ENCODE data around the gene DCDC2B. TPM values are rescaled to one million over a fixed set of nuclear protein-coding genes. Genes with fewer than 3 reads are reported as not detected.

DCDC2B gene
- total and polyA plus RNA-seq, 9 of the 15 experiments (the other 6 are each of a cell fraction or from before 2014, with no cell fraction given) = not detected

- TF ChIP-seq PBX2 (CRISPR knock-in tag; IDR thresholded peaks at IDR 0.05; ENCODE audit: low read depth) (no peak), PBX2 (tag; conservative IDR thresholded peaks at IDR 0.05; ENCODE audit: low read depth) (no peak), ZNF212 (CRISPR knock-in tag; IDR thresholded peaks at IDR 0.05) (no peak)
Observed at GRCh38 chr1:32215629-32216480, 7.0 kb downstream of the DCDC2B start (continued).

GRCh38 chr1:32216566-32216965, 7.7 kb downstream of the DCDC2B start:
- no peak overlapping the region for H3K4me2 ChIP-seq (ENCODE audit: insufficient read depth, low read length)
- H3K9me3 ChIP-seq (replicated peaks; ENCODE audit: control insufficient read depth, insufficient read depth, low read depth, low read length) = no peaks in the 10 kb centered on the region
- H3K9ac ChIP-seq (ENCODE audit: insufficient read depth in 1 of 2, low read depth in 2 of 2, low read length in 2 of 2) = peak overlapping the region in 1 of 2 experiments; percentile 72; a peak in 2 of 4 replicates
- ChIA-PET CTCF (ENCODE audit: low intra/inter-chr PET ratio) (interaction anchor here (1.2 to 2.5 kb wide), 2 partner anchors 32 to 197 kb away, joined by 8 to 12 read pairs; no protein-coding TSS in a partner anchor), POLR2A (interaction anchor here (0.5 to 2.6 kb wide), 12 partner anchors 8 to 178 kb away, joined by 3 to 17 read pairs (median 4); partner anchors contain the start of genes BSDC1, IQCC and MARCKSL1)
- FAIRE-seq (no peak), DNase-seq (ENCODE audit: extremely low read depth in 1 of 4, low spot score in 3 of 4) (no peak), ATAC-seq (no peak)
- no TSS peak for BruUV-seq (replicated peaks)
- H3K79me2 ChIP-seq (ENCODE audit: control insufficient read depth, insufficient read depth, low read length) = peaks cover 11% of the 10 kb centered on the region; the same call in 2 of the 3 replicates
- H3K4me3 ChIP-seq = no peak overlapping the region
- H3K9me1 ChIP-seq (ENCODE audit: control insufficient read depth, insufficient read depth, low read length) = no peaks in the 10 kb centered on the region
- no peak overlapping the region for H3K27ac ChIP-seq (ENCODE audit: extremely low read depth, low read depth, low read length)
- H3K4me1 ChIP-seq (replicated peaks in 1 of 2; ENCODE audit: control insufficient read depth in 2 of 2, insufficient read depth in 2 of 2, low read length in 2 of 2) = peaks cover 11 to 17% of the 10 kb centered on the region in 2 experiments; a peak in 4 of 5 replicates
- no peak overlapping the region for H2AFZ ChIP-seq (ENCODE audit: low read depth, low read length)
- WGBS (ENCODE audit: insufficient coverage, low coverage, missing lambda C conversion rate) = 70% methylated on average over 5 of the region's 5 CpGs
- in situ Hi-C loops (cut with MboI) (no loop called here), intact Hi-C loops (cut with micrococcal nuclease) (no loop called here)
- no peaks in the 10 kb centered on the region for H3K27me3 ChIP-seq (ENCODE audit: control insufficient read depth in 2 of 2, insufficient read depth in 2 of 2, low read length in 2 of 2)
- H4K20me1 ChIP-seq (replicated peaks; ENCODE audit: control insufficient read depth, insufficient read depth, low read length) = no peaks in the 10 kb centered on the region
- H3K36me3 ChIP-seq (ENCODE audit: control insufficient read depth, insufficient read depth, low read length) = peaks cover 43% of the 10 kb centered on the region; the same call in 2 of the 3 replicates
- TF ChIP-seq ZNF277 (CRISPR knock-in tag; IDR thresholded peaks at IDR 0.05; ENCODE audit: borderline replicate concordance) (no peak), HOXB6 (CRISPR knock-in tag; IDR thresholded peaks at IDR 0.05; ENCODE audit: borderline replicate concordance) (no peak), ZNF407 (IDR thresholded peaks at IDR 0.05; ENCODE audit: low read depth) (no peak)

All from K562 (cell line).